Occipital lobe (tissue), 2 donors: ENCODE results near the gene ZNF394. TPM values are rescaled to one million over a fixed set of nuclear protein-coding genes. Genes with fewer than 3 reads are reported as not detected.

ENCODE experiments used
- DNase-seq: peaks from one replicate; lab custom pipeline; 2025; lab: John Stamatoyannopoulos, UW
- total RNA-seq: library from RNA; depleted of rRNA; stranded (reverse); fragments of >200 nt; gene quantifications from one replicate; pipeline ENCODE4 v1.2.3, GENCODE V29; 2014

The ZNF394 gene
- total RNA-seq, 1 donor from 2014 or later: 36.3 TPM

- no peak for DNase-seq
Measured at GRCh38 chr7:99493823-99494222, 6.3 kb downstream of the ZNF394 start.

DNA sequence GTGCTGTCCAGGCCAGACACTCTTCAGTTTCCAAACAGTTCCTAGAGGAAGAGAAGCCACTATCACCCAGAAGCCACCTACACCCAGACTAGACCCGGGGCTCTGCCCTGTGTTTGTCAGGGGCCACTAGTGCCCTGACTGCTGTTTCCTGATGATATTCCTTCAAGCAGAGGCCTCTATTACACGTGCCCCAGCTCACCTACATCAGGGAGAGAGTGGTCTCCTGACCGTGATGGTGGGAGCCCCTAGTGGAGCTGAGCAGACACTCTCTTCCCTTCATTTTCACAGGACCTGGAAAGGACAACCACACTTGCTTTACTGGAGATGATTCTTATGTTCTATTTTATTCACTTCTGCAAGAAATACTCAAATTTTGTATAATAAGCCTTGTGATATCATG, 9.2 kb downstream of the ZNF394 start:
- DNase-seq: no peak

DNA sequence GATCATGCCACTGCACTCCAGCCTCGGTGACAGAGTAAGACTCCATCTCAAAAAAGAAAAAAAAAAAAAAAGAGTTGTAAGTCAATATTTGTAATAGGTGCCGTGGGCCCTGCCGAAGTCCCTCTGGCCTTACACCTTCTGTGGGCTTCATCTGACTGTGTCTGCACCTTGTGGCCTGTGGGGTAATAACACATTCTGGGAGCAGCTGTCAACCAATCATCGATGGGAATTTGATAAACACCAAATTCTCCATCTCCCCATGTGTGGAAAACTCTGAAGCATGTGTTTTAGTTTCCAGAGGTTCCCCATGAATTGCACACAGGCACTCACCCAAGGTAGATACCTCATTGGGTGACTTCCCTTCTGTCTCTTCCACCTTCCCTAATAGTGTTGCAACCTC, 10.8 kb downstream of the ZNF394 start:
- no peak for DNase-seq

GRCh38 chr7:99485094-99485493, 15.0 kb downstream of the ZNF394 start:
- no peak for DNase-seq

GRCh38 chr7:99478464-99479440, 21.3 kb downstream of the ZNF394 start:
- DNase-seq: no peak

- DNase-seq: no peak
Measured at GRCh38 chr7:99476107-99476506, 24.0 kb downstream of the ZNF394 start.

DNA sequence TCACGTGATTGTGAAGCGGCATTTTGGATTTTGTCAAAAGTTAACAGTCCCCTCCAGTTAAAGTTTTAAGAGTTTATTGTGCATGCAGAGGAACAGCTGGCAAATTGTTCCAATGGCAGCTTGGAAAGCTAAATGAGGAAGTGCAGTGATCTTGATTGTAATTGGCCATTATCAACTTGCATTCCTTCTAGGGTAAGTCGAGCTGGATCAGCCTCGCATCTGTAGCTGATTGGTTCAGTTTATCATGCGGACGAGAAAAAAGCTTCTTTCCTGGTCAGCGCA, 26.8 kb downstream of the ZNF394 start:
- DNase-seq: no peak

GRCh38 chr7:99472561-99473314, 27.3 kb downstream of the ZNF394 start, which contains the start of gene ZNF789:
TSS of gene ZNF789 (plus strand) at chr7:99472890. CDS start at chr7:99476457, 3,567 bp downstream.
- peak; percentile 97 for DNase-seq

GRCh38 chr7:99469381-99470065, 30.6 kb downstream of the ZNF394 start:
- no peak for DNase-seq

- DNase-seq: no peak
Measured at GRCh38 chr7:99468336-99468918, 31.7 kb downstream of the ZNF394 start.

DNA sequence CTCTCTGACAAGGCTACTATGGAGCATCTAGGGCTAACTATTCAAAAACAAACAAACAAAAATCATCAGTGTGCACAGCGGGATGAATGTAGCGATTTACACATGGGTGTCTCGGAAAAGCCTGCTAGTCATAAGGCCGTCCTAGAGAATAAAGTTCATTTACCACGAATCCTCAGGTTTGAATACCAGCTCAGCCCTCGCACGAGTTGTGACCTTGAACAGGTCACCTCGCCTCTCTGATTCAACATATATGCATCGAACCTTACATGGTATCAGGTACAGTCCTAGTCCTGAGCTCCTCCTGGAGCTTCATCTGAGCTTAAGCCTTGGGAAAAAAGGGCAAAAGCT, 34.7 kb downstream of the ZNF394 start:
- no peak for DNase-seq

- DNase-seq: no peak
Measured at GRCh38 chr7:99461221-99461620, 38.9 kb downstream of the ZNF394 start.

DNA sequence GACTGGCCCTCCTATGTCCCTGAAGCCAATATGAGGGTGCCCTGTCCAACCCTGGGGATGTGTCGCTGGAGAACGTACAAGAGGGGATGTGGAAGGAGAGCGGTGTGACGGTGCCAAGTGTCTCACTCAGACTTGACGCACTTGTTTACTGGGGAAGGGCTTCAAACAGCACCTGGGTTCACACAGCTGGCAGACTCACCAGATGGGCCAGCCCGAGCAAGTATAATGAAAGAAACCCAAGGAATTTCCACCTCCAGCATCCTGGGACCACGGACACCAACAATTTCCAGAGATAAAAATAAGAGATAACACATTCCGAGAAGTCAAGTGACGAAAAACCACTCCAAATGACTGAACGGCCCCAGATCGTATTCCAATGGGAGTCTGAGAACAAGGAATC, 39.4 kb downstream of the ZNF394 start:
- no peak for DNase-seq

GRCh38 chr7:99459087-99459486, 41.0 kb downstream of the ZNF394 start:
- DNase-seq: no peak

GRCh38 chr7:99457650-99458493, 42.2 kb downstream of the ZNF394 start:
- no peak for DNase-seq

GRCh38 chr7:99457050-99457649, 42.9 kb downstream of the ZNF394 start:
- DNase-seq: no peak

GRCh38 chr7:99456288-99456687, 43.8 kb downstream of the ZNF394 start:
- DNase-seq: no peak

GRCh38 chr7:99455874-99456273, 44.2 kb downstream of the ZNF394 start:
- DNase-seq: no peak

GRCh38 chr7:99453105-99453504, 47.0 kb downstream of the ZNF394 start:
- no peak for DNase-seq

DNA sequence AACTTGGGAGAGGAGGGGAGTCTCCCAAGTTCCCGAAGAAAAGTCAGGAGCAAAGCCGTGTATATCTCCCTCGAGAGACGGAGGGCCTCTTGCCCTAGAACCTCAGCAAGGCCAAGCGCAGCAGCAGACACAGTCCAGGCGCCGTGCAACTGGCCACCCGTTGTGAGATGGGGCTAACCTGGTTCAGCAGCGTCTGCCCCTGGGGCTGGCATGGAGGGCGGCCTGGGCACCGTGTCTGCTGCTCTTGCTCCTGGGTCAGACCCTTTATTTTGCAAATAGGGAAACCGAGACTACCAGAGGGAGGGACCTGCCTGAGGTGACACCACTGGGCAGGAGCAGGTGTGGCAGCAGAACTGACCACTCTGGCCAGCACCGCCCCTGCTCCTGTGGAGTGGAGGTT, 47.5 kb downstream of the ZNF394 start:
- no peak for DNase-seq
